Tibial nerve (tissue), 4 donors: ENCODE results near the gene ARMC12.

Source experiments
- EP300 ChIP-seq, 2 donors: sonication (generic); formaldehyde crosslinking; IDR thresholded peaks; one replicate each; pipeline ENCODE4 v1.6.1; 2017; ENCODE audit warnings: antibody characterized with exemption in 2 of 2, mild to moderate bottlenecking in 1 of 2
- POLR2A ChIP-seq, 2 donors: fragments of 450-650 bp; IDR thresholded peaks; one replicate each; pipeline ENCODE4 v1.6.1; 2017; ENCODE audit warnings: antibody characterized with exemption in 2 of 2, mild to moderate bottlenecking in 2 of 2, moderate library complexity in 2 of 2
- TF ChIP-seq, protein P1 (sequence below), 5 experiments: fragments of 200-600 bp in 3 of 5; fragments of 450-650 bp in 2 of 5; sonication (generic) in 3 of 5; IDR thresholded peaks; one replicate each; pipeline ENCODE4 v1.5.1; 2016 to 2019; ENCODE audit warnings: antibody characterized with exemption in 5 of 5, mild to moderate bottlenecking in 3 of 5, moderate library complexity in 2 of 5

DNA sequence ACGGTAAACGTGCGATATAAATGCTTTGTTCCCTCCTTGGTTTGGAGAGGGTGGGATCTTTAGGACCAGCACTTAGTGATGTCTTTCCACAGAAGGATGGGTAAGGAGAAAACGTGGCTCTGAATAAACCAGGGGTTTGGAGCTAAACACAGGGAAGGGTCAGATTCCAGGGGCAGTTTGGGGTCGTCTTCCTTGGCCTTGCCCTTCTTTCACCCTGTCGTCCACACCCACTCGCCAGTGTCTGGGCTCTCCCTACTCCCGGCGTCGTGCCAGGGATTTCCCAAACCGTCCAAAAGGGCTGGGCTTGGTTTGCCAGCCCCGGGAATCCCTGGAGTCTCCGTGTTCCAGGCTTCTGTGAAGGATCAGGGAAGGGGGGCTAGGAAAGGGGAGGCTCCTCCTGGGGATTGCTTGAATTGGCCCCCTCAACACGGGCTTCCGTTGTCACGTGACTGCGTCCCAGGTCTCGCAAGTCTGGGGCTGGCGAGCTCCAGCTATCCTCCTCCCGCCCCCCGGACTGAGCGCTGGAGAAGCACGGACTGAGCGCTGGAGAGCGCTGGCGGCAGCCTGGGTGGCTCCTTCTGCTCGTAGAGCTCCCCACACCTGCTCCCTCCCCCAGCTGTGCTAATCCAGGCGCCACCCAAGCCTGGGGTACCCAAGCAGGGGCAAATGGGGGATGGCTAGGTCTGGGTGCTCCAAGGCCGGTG is 9.4 kb upstream of the ARMC12 start:
- TF ChIP-seq, protein P1, sequence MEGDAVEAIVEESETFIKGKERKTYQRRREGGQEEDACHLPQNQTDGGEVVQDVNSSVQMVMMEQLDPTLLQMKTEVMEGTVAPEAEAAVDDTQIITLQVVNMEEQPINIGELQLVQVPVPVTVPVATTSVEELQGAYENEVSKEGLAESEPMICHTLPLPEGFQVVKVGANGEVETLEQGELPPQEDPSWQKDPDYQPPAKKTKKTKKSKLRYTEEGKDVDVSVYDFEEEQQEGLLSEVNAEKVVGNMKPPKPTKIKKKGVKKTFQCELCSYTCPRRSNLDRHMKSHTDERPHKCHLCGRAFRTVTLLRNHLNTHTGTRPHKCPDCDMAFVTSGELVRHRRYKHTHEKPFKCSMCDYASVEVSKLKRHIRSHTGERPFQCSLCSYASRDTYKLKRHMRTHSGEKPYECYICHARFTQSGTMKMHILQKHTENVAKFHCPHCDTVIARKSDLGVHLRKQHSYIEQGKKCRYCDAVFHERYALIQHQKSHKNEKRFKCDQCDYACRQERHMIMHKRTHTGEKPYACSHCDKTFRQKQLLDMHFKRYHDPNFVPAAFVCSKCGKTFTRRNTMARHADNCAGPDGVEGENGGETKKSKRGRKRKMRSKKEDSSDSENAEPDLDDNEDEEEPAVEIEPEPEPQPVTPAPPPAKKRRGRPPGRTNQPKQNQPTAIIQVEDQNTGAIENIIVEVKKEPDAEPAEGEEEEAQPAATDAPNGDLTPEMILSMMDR (IDR thresholded peaks at IDR 0.05): peak in 1 of 5 experiments; percentile 23
- TF ChIP-seq POLR2A (IDR thresholded peaks at IDR 0.05) (peak; percentile 54 to 62), EP300 (IDR thresholded peaks at IDR 0.05) (peak in 1 of 2 donors; percentile 36)
